HG03025 (cell line): ENCODE measurements around the gene CD274.

ENCODE experiments used
- ATAC-seq: cut with Tn5 transposase; IDR thresholded peaks from one replicate; pipeline ENCODE4 v1.9.1; 2021; ENCODE audit warnings: mild to moderate bottlenecking, moderate library complexity; ENCODE audit not compliant: unreplicated experiment, low FRiP score

CD274 gene

GRCh38 chr9:5518937-5519319 lies 68.6 kb downstream of the CD274 start:
- no peak for ATAC-seq
